GM23338 (cell line): ENCODE results near the gene FAM168A. TPM values are rescaled to one million over a fixed set of nuclear protein-coding genes. Genes with fewer than 3 reads are reported as not detected.

Experiments
- ATAC-seq: fragments of 200-7000 bp; cut with Tn5 transposase; 3 replicates; pipeline ENCODE4 v1.9.1; 2020
- DNase-seq: peaks from one replicate; pipeline ENCODE4 v3.0.0-alpha.2; 2015; ENCODE audit warnings: low spot score
- H2AFZ ChIP-seq: fragments of 200-600 bp; sonication (generic); 2 replicates; pipeline ENCODE4 v1.8.0; 2016; ENCODE audit warnings: antibody characterized with exemption, mild to moderate bottlenecking, moderate library complexity
- H3F3A ChIP-seq: fragments of 200-600 bp; sonication (generic); replicated peaks from 2 replicates; pipeline ENCODE4 v1.8.0; 2017; ENCODE audit warnings: antibody characterized with exemption, mixed run types, low read depth
- H3K27ac ChIP-seq: fragments of 200-600 bp; sonication (generic); 2 replicates; pipeline ENCODE4 v1.6.1; 2016; ENCODE audit warnings: low read depth
- H3K27me3 ChIP-seq: fragments of 200-600 bp; sonication (generic); 2 replicates; pipeline ENCODE4 v1.8.0; 2016; ENCODE audit warnings: mild to moderate bottlenecking, mixed run types, moderate library complexity; ENCODE audit not compliant: insufficient read depth
- H3K36me3 ChIP-seq: fragments of 200-600 bp; sonication (generic); 2 replicates; pipeline ENCODE4 v1.8.0; 2016; ENCODE audit warnings: mild to moderate bottlenecking; ENCODE audit not compliant: insufficient read depth
- H3K4me1 ChIP-seq: fragments of 200-600 bp; sonication (generic); 2 replicates; pipeline ENCODE4 v1.8.0; 2016; ENCODE audit warnings: mild to moderate bottlenecking, moderate library complexity; ENCODE audit not compliant: insufficient read depth
- H3K4me2 ChIP-seq: fragments of 200-600 bp; sonication (generic); 2 replicates; pipeline ENCODE4 v1.7.1; 2017; ENCODE audit warnings: mixed run types
- H3K4me3 ChIP-seq: fragments of 200-600 bp; sonication (generic); 2 replicates; pipeline ENCODE4 v1.6.1; 2016; ENCODE audit warnings: mixed run types
- H3K79me2 ChIP-seq: fragments of 200-600 bp; sonication (generic); replicated peaks from 2 replicates; pipeline ENCODE4 v1.8.0; 2017; ENCODE audit warnings: mild to moderate bottlenecking; ENCODE audit not compliant: insufficient read depth
- H3K9me2 ChIP-seq: fragments of 200-600 bp; sonication (generic); 2 replicates; pipeline ENCODE4 v1.8.0; 2017; ENCODE audit not compliant: insufficient read depth
- H4K20me1 ChIP-seq: fragments of 200-600 bp; sonication (generic); replicated peaks from 2 replicates; pipeline ENCODE4 v1.8.0; 2017; ENCODE audit warnings: mild to moderate bottlenecking; ENCODE audit not compliant: insufficient read depth
- H3K27ac Mint-ChIP-seq: 2 replicates; pipeline ENCODE4 v1.8.0; 2020; ENCODE audit warnings: inconsistent platforms, mild to moderate bottlenecking, moderate library complexity, mixed read lengths
- H3K27me3 Mint-ChIP-seq: 3 replicates; pipeline ENCODE4 v1.8.0; 2022; ENCODE audit warnings: low read depth, mild to moderate bottlenecking, moderate library complexity, mixed read lengths, inconsistent platforms; ENCODE audit not compliant: insufficient read depth, poor library complexity
- H3K36me3 Mint-ChIP-seq: 3 replicates; pipeline ENCODE4 v1.8.0; 2021; ENCODE audit warnings: low read depth, mild to moderate bottlenecking, inconsistent platforms, moderate library complexity, mixed read lengths
- H3K4me1 Mint-ChIP-seq: 3 replicates; pipeline ENCODE4 v1.8.0; 2020; ENCODE audit warnings: mild to moderate bottlenecking, inconsistent platforms, mixed read lengths
- H3K4me3 Mint-ChIP-seq: 3 replicates; pipeline ENCODE4 v1.8.0; 2021; ENCODE audit warnings: moderate library complexity, mild to moderate bottlenecking, inconsistent platforms, mixed read lengths
- H3K9me3 Mint-ChIP-seq: 3 replicates; pipeline ENCODE4 v1.8.0; 2020; ENCODE audit warnings: moderate library complexity, mild to moderate bottlenecking, inconsistent platforms, mixed read lengths
- EZH2 ChIP-seq: fragments of 200-600 bp; sonication (generic); IDR thresholded peaks from one replicate; pipeline ENCODE4 v1.8.0; 2017; ENCODE audit warnings: antibody characterized with exemption, mild to moderate bottlenecking, low read depth; ENCODE audit not compliant: unreplicated experiment
- EZH2phosphoT487 ChIP-seq: fragments of 200-600 bp; sonication (generic); IDR thresholded peaks from one replicate; pipeline ENCODE4 v1.8.1; 2018; ENCODE audit warnings: antibody characterized with exemption; ENCODE audit not compliant: unreplicated experiment
- JUNB ChIP-seq: IDR thresholded peaks from one replicate; pipeline ENCODE4 v1.6.1; 2016; ENCODE audit warnings: antibody characterized with exemption; ENCODE audit not compliant: unreplicated experiment
- NANOG ChIP-seq: IDR thresholded peaks from 2 replicates; pipeline ENCODE4 v1.6.1; 2016; ENCODE audit warnings: antibody characterized with exemption, borderline replicate concordance
- POLR2AphosphoS5 ChIP-seq: IDR thresholded peaks from 2 replicates; pipeline ENCODE4 v1.6.1; 2016; ENCODE audit warnings: antibody characterized with exemption, low read depth
- ZNF114 ChIP-seq: fragments of 250-450 bp; sonication (Bioruptor Pico); IDR thresholded peaks from 2 replicates; pipeline ENCODE4 v1.5.0; 2020; ENCODE audit warnings: mild to moderate bottlenecking, moderate library complexity
- ZNF331 ChIP-seq: fragments of 250-450 bp; sonication (Bioruptor Pico); IDR thresholded peaks from 2 replicates; pipeline ENCODE4 v1.5.0; 2020; ENCODE audit warnings: low read depth, mild to moderate bottlenecking, moderate library complexity
- polyA plus RNA-seq: library from polyadenylated mRNA; unstranded; fragments of >200 nt; fragmentation: Nextera tagmentation; extraction: Ambion mirVana; gene quantifications from 2 replicates; pipeline ENCODE4 v1.2.1, GENCODE V29; 2016
- total RNA-seq: library from RNA; depleted of rRNA; stranded (reverse); fragments of >200 nt; shearing (Covaris generic); gene quantifications from 2 replicates; pipeline ENCODE4 v1.2.3, GENCODE V29; 2014
- TF ChIP-seq, protein P1 (sequence below): IDR thresholded peaks from one replicate; pipeline ENCODE4 v1.6.1; 2018; ENCODE audit warnings: antibody characterized with exemption; ENCODE audit not compliant: unreplicated experiment
- TF ChIP-seq, protein P2 (sequence below): IDR thresholded peaks from 2 replicates; pipeline ENCODE4 v1.6.1; 2016; ENCODE audit warnings: antibody characterized with exemption
- TF ChIP-seq, protein P3 (sequence below), 2 experiments: fragments of 200-600 bp in 1 of 2; sonication (generic) in 1 of 2; conservative IDR thresholded peaks; 2 replicates each; pipeline versions ENCODE4 v1.5.1 to v1.6.1; 2016 to 2017; ENCODE audit warnings: antibody characterized with exemption in 2 of 2, low read depth in 2 of 2, mild to moderate bottlenecking in 2 of 2, moderate library complexity in 1 of 2

The FAM168A gene
- total and polyA plus RNA-seq, 2 experiments from 2014 or later, result 8.0 to 20.3 TPM

DNA sequence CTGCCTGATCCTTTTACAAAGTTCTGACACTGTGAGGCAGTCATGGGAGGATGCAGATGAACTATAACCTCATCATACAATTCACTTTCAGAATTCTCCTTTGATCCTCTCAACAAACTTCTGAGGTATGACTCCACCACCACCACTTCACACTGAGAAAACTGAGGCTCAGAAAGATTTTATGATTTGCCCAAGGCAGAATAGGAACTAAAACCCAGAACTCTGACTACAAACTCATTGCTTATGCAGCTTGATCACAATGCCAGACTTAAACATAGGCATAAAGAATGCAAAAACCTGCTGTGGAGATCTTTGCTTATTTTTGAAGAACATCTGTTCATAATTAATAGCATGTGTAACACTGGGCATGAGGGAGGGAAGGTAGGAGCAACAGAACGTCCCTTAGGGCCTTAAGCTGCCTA, 20.4 kb downstream of the FAM168A start:
- Mint-ChIP-seq H3K4me1 (peaks cover 14% of the 10 kb centered on the region; the same call in 2 of the 3 replicates), H3K27me3 (no peaks in the 10 kb centered on the region), H3K9me3 (no peaks in the 10 kb centered on the region; the same call in 2 of the 3 replicates), H3K4me3 (no peak overlapping the region), H3K36me3 (peaks cover 17% of the 10 kb centered on the region), H3K27ac (no peak overlapping the region)
- no peak overlapping the region for H3K4me3 ChIP-seq
- H3K79me2 ChIP-seq, result peaks cover 57% of the 10 kb centered on the region
- H3K27ac ChIP-seq, result no peak overlapping the region
- H3K36me3 ChIP-seq, result no peaks in the 10 kb centered on the region; the same call in 1 of the 2 replicates
- no peaks in the 10 kb centered on the region for H3F3A ChIP-seq
- H3K9me2 ChIP-seq, result no peaks in the 10 kb centered on the region
- H3K27me3 ChIP-seq, result no peaks in the 10 kb centered on the region
- ATAC-seq, result no peak
- no peak overlapping the region for H2AFZ ChIP-seq
- DNase-seq, result no peak
- TF ChIP-seq, protein P1, sequence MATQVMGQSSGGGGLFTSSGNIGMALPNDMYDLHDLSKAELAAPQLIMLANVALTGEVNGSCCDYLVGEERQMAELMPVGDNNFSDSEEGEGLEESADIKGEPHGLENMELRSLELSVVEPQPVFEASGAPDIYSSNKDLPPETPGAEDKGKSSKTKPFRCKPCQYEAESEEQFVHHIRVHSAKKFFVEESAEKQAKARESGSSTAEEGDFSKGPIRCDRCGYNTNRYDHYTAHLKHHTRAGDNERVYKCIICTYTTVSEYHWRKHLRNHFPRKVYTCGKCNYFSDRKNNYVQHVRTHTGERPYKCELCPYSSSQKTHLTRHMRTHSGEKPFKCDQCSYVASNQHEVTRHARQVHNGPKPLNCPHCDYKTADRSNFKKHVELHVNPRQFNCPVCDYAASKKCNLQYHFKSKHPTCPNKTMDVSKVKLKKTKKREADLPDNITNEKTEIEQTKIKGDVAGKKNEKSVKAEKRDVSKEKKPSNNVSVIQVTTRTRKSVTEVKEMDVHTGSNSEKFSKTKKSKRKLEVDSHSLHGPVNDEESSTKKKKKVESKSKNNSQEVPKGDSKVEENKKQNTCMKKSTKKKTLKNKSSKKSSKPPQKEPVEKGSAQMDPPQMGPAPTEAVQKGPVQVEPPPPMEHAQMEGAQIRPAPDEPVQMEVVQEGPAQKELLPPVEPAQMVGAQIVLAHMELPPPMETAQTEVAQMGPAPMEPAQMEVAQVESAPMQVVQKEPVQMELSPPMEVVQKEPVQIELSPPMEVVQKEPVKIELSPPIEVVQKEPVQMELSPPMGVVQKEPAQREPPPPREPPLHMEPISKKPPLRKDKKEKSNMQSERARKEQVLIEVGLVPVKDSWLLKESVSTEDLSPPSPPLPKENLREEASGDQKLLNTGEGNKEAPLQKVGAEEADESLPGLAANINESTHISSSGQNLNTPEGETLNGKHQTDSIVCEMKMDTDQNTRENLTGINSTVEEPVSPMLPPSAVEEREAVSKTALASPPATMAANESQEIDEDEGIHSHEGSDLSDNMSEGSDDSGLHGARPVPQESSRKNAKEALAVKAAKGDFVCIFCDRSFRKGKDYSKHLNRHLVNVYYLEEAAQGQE, result no peak
- TF ChIP-seq ZNF114 (CRISPR knock-in tag), result no peak
- H3K4me2 ChIP-seq, result no peak overlapping the region
- peaks cover 11% of the 10 kb centered on the region for H4K20me1 ChIP-seq
- peaks cover 29% of the 10 kb centered on the region for H3K4me1 ChIP-seq

DNA sequence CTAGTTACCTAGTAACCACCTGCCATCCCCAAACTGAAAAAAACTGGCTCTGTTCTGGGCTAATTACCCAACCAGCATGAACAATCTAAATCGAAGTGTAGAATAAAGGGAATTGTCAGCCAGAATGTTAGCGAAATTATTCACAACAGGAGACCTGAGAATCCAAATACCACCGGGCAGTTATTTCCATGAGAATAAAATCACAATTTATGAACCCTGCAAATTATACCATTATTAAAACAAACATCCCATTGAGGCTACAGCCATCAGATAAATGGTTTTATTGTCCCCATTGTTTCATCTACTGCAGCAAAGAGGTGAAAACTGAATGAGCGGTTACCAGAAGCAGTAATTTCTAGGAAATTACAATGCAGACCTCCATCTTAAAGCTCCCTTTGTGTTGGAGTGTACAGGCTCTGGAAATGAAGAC, 21.7 kb downstream of the FAM168A start:
- Mint-ChIP-seq H3K27ac (no peak overlapping the region), H3K27me3 (no peaks in the 10 kb centered on the region), H3K36me3 (peaks cover 17% of the 10 kb centered on the region), H3K4me3 (no peak overlapping the region), H3K9me3 (no peaks in the 10 kb centered on the region; the same call in 2 of the 3 replicates), H3K4me1 (peaks cover 14% of the 10 kb centered on the region; the same call in 2 of the 3 replicates)
- H3K79me2 ChIP-seq, result peaks cover 49% of the 10 kb centered on the region
- no peaks in the 10 kb centered on the region; the same call in 1 of the 2 replicates for H3K36me3 ChIP-seq
- H3K27me3 ChIP-seq, result no peaks in the 10 kb centered on the region
- no peak for DNase-seq
- H4K20me1 ChIP-seq, result peaks cover 11% of the 10 kb centered on the region
- no peak overlapping the region for H3K27ac ChIP-seq
- H3F3A ChIP-seq, result no peaks in the 10 kb centered on the region
- no peak overlapping the region for H3K4me2 ChIP-seq
- H3K4me1 ChIP-seq, result peaks cover 29% of the 10 kb centered on the region
- no peaks in the 10 kb centered on the region for H3K9me2 ChIP-seq
- H3K4me3 ChIP-seq, result no peak overlapping the region
- no peak overlapping the region for H2AFZ ChIP-seq
- no peak for ATAC-seq
- no peak for TF ChIP-seq NANOG
- no peak for TF ChIP-seq EZH2
- TF ChIP-seq POLR2AphosphoS5, result no peak
- no peak for TF ChIP-seq JUNB
- TF ChIP-seq, protein P2, sequence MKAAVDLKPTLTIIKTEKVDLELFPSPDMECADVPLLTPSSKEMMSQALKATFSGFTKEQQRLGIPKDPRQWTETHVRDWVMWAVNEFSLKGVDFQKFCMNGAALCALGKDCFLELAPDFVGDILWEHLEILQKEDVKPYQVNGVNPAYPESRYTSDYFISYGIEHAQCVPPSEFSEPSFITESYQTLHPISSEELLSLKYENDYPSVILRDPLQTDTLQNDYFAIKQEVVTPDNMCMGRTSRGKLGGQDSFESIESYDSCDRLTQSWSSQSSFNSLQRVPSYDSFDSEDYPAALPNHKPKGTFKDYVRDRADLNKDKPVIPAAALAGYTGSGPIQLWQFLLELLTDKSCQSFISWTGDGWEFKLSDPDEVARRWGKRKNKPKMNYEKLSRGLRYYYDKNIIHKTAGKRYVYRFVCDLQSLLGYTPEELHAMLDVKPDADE, result no peak
- TF ChIP-seq ZNF331 (CRISPR knock-in tag), result no peak
- no peak for TF ChIP-seq EZH2phosphoT487
- TF ChIP-seq, protein P1, result no peak
- TF ChIP-seq, protein P3, sequence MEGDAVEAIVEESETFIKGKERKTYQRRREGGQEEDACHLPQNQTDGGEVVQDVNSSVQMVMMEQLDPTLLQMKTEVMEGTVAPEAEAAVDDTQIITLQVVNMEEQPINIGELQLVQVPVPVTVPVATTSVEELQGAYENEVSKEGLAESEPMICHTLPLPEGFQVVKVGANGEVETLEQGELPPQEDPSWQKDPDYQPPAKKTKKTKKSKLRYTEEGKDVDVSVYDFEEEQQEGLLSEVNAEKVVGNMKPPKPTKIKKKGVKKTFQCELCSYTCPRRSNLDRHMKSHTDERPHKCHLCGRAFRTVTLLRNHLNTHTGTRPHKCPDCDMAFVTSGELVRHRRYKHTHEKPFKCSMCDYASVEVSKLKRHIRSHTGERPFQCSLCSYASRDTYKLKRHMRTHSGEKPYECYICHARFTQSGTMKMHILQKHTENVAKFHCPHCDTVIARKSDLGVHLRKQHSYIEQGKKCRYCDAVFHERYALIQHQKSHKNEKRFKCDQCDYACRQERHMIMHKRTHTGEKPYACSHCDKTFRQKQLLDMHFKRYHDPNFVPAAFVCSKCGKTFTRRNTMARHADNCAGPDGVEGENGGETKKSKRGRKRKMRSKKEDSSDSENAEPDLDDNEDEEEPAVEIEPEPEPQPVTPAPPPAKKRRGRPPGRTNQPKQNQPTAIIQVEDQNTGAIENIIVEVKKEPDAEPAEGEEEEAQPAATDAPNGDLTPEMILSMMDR (conservative IDR thresholded peaks at IDR 0.05; ENCODE audit: low read depth in 2 of 2), result no peak
